OCI-M1 (cell line): ENCODE results near the gene YWHAG.
A peak's percentile ranks its signal among the peaks of the same experiment; 100 is the strongest.
"Not testable (repeated sequence)": the region's sequence is repeated elsewhere in the genome, so short reads cannot be mapped to it uniquely, and the experiment has no call there.

ENCODE experiments used
- DNase-seq: peaks from one replicate; lab custom pipeline; 2025; lab: John Stamatoyannopoulos, UW

YWHAG gene

DNA sequence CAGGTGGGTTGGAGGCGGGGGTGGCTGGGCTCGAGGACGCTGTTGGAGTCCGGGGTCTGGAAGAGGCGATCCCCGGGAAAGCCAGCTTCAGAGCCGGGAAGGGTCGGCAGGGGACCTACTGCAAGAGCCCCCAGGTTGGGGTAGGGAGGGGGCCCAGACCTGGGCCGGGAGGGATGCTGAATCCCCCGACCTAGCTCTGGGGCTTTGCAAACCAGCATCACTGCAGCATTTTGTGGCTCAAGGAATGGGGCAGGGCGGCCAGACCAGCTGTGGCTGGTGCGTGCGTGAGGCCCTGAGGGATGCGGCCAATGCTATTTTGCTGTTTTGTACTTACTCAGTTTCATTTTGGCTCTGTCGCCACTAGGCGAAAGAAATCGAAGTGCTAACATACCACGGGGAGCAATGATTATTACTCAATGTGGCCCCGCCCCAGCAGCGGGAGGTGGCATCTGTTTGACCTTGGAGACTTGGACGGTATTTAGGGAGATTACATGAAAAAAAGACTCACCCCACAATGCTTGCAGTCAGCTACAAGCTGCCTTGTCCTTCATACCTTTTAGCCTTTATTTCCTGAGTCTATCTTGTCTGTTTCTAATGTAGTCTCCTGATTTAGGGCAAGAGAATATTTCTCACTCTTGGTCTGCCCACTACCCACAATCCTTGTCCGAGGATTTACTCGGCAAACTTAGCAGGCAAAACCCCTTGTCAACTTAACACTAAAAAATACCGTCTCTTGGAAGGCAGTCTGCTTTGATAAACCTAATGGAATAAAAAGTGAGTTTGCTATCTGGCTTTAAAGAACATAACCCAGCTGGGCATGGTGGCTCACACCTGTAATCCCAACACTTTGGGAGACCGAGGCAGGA is 40.1 kb downstream of the YWHAG start:
- DNase-seq = peak; percentile 94

DNA sequence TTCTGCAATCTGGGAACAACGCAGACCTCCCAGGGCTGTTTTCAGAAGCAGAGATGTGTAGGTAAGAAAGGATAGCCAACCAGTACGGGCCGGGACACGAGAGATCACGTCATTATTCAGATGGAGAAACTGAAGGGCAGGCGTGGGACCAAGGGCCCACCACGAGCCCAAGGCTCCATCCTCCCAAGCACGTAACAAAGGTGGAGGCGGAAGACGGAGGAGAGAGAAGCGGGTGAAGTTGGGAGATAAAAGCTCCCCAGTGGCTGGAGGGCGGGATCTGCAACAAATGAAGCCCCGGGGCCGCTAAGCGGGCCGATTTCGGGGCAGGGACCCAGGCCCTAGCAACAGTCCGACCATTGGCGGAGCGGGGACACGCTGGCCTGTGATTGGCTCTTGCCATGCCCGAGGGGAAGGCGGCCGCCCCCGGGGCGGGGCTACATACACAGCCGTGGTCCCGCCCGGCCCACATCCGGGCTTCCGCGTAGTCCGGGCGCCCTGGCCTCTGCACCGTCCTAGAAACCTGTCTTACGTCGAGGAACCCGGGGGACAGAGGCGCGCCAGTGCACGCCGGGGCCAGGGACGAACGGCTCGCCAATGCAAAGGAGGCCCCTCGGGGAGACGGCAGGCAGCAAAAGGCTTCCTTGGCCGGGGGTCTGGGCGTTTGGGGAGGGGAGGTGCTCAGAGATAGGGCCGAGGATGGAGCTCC is 40.9 kb downstream of the YWHAG start:
- peak; percentile 99 for DNase-seq

DNA sequence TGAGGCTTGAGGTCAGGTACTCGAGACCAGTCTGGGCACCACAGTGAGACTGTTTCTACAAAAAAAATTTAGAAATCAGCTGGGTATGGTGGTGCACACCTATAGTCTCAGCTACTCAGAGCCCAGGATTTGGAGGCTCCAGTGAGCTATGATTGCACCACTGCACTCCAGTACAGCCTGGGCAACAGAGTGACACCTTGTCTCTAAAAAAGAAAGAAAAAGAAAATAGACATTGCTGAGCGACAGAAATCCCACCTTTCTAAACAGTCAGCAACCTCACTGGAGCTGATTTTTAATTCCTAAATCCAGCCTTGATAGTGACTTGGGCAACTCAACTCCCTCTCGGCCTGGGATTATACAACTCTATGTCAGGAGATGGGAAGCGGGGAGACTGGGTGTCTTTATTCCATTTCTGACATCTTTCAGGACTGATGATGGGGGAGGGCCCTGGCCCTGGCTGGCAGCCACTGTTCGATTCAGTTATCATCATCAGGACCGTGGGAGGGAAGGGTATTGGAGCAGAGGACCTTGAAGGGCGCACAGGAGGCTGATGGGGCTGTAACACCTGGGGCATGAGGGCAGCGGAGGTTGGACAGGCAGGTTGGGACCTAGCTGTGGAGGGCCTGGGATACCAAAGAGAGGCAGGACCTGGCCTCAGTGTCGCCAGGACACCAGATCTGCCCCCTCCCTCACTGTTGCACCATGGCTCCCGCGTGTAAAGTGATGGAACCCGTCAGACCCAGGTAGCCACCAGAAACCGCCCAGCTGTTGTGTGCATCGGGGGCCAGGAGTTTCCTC is 41.6 kb downstream of the YWHAG start:
- no peak for DNase-seq

DNA sequence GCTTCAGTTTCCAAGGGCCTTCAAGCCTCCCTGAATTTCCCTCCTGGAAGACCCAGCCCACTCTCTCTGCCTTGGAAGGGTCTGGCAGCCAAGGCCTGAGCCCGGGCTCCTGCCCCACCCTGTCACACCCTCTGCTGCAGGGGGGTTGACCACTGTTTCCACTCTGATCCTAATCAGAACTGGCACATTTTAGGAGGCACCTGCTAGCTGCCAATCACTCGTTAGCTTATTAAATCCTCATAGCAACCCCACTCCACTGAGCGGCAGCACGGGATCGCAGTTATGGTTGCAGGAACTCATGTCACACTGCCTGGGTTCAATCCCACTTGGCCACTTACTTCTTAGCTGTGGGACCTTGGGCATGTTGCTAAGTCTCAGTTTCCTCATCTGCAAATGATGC is 43.4 kb downstream of the YWHAG start:
- peak; percentile 53 for DNase-seq

DNA sequence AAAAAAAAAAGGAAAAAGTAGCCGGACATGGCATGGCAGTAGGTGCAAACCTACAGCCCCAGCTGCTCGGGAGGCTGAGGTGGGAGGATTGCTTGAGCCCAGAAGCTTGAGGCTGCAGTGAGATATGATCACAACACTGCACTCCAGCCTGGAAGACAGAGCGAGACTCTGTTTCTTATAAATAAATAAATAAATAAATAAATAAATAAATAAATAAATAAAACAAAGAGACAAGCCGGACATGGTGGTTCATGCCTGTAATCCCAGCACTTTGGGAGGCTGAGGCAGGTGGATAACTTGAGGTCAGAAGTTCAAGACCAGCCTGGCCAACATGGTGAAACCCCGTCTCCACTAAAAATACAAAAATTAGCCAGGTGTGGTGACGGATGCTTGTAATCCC is 44.1 kb downstream of the YWHAG start:
- not testable (repeated sequence) for DNase-seq

DNA sequence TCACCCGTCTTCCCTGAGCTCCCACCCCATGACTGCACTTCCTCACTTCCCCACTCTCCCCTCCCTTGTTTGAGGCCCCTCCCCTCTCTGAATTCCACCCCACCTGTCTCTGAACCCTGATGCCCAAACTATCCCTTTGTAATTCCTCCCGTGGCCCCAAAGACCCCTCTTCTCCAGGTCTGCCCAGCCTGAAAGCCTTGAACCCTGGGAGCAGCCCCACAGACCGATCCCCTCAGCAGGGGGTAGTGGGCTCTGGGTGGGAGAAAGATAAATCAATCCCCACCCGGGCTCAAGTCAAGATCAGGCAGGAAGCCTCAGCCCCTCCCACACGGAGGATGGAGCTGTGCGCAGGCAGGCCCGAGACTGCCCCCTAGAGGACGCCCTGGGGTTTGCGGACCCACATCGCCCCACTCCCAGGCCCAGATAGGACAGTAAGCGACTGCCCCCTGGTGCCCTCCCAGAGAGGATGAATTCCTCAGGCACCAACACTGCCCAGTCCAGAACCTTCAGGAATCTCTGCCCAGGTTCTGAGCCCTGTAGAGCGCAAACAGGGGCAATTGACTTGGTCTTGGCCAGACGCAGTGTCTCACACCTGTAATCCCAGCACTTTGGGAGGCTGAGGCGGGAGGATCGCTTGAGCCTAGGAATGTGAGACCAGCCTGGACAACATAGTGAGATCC is 44.6 kb downstream of the YWHAG start:
- peak; percentile 98 for DNase-seq

DNA sequence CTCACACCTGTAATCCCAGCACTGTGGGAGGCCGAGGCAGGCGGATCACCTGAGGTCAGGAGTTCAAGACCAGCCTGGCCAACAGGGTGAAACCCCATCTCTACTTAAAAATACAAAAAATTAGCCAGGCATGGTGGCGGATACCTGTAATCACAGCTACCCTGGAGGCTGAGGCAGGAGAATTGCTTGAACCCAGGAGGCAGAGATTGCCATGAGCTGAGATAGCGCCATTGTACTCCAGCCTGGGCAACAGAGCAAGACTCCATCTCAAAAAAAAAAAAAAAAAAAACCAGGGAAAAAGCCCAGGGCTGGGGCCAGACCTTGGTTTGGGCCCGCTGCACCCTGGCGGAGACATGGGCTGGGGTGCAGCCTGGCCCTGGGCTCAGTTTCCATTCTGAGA is 47.0 kb downstream of the YWHAG start:
- DNase-seq = not testable (repeated sequence)

DNA sequence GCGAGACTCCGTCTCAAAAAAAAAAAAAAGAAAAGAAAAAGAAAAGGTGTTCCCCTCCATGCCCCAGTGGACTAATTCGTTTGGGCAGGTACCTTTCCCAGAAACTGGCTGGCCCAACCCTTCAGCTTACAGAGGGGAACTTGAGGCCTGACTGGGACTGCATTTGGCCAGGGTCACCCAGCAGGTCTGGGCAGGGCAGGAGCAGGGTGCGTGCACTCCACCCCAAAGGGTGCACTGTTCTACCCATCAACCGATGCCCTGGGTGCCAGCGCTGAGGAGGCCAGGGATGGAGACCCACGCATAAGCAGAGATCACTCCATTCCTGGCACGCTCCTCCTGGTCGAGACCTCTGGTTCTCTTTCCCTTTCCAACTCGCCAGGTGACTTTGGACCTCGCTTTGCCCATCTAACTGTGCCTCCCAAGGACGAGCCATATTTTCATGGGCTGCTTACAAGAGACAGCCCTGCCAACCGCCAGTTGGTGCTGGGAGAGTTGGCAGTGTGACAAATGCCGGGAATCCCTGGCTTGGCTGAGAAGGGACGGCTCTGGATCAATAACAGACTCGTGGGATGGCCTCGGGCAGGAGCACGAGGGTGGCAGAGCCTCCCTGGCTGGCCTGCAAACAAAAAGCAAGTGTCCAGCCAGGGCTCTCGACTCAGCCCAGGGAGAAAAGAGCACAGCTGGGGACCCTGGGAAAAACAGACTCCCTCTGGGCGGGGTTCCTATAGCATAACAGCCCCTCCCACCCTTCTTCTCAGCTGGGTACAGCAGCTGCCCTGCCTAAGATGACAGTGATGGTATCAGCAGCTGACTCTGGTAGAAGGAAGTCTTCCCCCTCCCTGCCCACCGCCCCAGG is 48.5 kb downstream of the YWHAG start:
- DNase-seq = peak; percentile 34

DNA sequence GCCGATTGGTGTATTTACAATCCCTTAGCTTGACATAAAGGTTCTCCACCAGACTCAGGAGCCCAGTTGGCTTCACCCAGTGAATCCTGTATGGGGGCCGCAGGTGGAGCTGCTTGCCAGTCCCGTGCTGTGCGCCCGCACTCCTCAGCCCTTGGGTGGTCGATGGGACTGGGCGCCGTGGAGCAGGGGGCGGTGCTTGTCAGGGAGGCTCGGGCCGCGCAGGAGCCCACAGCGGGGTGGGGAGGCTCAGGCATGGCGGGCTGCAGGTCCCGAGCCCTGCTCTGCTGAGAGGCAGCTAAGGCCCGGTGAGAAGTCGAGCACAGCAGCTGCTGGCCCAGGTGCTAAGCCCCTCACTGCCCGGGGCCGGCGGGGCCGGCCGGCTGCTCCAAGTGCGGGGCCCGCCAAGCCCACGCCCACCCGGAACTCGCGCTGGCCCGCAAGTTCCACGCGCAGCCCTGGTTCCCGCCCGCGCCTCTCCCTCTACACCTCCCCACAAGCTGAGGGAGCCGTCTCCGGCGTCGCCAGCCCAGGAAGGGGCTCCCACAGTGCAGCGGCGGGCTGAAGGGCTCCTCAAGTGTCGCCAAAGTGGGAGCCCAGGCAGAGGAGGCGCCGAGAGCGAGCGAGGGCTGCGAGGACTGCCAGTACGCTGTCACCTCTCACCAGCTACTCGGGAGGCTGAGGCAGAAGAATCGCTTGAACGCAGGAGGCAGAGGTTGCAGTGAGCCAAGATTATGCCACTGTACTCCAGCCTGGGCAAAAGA is 49.3 kb downstream of the YWHAG start:
- DNase-seq = not testable (repeated sequence)

DNA sequence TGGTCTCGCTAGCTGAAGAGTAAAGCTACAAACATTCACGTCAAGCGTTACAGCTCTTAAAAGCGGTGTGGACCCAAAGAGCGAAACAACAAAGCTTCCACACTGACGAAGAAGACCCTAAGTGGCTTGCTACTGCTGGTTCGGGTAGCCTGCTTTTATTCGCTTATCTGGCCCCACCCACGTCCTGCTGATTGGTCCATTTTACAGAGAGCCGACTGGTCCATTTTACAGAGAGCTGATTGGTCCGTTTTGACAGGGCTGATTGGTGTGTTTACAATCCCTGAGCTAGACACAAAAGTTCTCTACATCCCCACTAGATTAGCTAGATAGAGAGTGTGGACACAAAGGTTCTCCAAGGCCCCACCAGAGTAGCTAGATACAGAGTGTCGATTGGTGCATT is 49.9 kb downstream of the YWHAG start:
- not testable (repeated sequence) for DNase-seq

DNA sequence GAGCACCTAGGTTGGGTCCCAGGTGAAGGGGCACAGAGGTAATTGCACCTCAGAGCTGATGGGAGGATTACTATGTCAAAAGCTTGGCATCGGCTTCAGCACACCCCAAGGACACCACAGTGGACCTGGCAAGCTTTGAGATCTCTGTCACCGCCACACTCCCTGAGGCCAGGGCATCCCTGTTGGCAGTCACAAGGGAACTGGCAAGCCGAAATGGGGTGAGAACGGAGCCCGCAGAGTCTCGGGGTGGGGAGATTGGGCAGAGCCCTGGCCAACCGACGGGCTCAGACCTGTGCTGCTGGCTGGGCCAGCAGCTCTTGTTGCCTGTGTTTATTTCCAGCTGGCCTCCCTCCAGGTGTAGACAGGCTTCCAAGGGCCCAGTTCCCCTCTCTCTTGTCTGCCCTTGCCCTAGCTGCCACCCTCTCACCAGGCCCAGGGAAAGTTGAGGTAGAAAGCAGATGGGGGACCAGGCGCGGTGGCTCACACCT is 53.9 kb downstream of the YWHAG start:
- no peak for DNase-seq

DNA sequence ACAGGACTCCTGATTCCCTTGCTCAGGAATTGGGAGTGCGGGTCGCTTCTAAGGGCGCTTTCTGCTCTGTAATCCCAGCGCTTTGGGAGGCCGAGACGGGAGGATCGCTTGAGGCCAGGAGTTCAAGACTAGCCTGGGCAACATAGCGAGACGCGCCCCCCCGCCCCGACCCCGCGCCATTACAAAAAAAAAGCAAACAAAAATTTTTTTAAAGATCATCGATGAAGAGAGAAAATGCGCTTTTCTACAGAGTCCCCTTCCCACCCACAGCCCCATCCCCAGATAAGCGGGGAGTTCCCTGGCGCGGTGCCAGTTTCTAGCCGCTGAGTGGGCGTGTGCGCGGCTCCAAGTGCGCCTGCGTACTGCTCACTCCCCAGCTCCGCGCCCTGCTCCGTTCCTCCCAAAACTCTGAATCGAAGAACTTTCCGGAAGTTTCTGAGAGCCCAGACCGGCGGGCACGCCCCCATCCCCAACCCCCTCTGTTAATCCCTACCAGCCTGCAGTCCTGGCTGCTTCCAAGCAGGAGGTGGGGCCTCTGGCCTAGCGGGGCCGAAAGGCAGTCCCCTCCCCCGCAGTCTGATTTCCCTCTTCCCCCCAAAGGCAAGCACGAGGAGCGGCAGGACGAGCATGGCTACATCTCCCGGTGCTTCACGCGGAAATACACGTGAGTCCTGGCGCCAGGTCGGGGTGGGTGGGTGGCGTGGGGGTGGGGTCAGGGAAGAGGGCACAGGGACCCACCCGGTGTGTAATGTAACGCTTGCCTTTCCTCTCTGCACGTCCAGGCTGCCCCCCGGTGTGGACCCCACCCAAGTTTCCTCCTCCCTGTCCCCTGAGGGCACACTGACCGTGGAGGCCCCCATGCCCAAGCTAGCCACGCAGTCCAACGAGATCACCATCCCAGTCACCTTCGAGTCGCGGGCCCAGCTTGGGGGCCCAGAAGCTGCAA is 55.3 kb downstream of the YWHAG start:
- peak; percentile 98 for DNase-seq

DNA sequence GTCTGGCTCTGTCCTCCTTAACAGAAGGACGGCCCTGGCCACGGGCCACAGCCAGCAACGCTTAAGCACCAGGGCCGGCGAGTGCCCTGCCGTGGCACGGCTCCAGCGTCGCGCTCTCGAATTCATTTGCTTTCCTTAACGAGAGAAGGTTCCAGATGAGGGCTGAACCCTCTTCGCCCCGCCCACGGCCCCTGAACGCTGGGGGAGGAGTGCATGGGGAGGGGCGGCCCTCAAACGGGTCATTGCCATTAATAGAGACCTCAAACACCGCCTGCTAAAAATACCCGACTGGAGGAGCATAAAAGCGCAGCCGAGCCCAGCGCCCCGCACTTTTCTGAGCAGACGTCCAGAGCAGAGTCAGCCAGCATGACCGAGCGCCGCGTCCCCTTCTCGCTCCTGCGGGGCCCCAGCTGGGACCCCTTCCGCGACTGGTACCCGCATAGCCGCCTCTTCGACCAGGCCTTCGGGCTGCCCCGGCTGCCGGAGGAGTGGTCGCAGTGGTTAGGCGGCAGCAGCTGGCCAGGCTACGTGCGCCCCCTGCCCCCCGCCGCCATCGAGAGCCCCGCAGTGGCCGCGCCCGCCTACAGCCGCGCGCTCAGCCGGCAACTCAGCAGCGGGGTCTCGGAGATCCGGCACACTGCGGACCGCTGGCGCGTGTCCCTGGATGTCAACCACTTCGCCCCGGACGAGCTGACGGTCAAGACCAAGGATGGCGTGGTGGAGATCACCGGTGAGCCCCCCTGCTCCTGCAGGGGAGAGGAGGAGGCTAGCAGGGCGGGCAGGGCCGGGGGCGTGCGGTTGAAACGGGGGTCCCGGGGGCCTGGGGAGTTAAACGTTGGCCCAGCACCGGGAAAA is 56.2 kb downstream of the YWHAG start, which contains the start of gene HSPB1:
Gene HSPB1 (plus strand): TSS at position 327 of the 855 bp plus-strand sequence. CDS start 40 bp downstream, at position 367.
- DNase-seq = peak; percentile 83

DNA sequence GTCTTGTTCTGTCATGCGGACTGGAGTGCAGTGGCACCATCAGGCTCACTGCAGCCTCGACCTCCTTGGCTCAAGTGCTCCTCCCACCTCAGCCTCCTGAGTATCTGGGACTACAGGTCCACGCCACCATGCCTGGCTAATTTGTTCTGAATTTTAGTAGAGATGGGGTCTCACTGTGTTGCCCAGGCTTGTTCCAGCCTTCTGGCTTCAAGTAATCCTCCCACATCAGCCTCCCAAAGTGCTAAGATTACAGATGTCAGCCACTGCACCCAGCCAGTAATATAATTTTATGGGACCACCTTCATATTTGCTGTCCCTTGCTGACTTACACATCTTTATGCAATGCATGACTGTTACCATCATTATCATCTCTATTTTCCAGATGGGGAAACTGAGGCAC is 57.8 kb downstream of the YWHAG start:
- no peak for DNase-seq

DNA sequence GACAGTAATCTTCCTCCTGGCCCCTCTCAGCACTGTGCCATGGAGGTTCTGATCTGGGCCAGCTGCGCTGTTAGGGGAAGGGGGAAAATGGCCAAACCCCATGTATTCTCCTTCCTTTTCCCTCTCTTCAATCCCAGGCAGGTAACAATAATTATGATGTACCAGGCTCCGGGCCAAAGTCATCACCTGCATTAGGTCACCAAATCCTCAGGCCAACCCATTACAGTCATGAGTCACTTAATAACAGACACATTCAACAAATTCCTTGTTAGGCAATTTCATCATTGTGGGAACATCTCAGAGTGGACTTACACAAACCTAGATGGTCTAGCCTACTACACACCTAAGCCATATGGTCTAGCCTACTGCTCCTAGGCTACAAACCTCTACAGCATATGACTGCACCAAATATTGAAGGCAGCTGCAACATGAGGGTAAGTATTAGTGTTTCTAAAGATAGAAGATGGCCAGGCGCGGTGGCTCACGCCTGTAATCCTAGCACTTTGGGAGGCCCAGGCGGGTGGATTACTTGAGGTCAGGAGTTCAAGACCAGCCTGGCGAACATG is 58.5 kb downstream of the YWHAG start:
- no peak for DNase-seq

DNA sequence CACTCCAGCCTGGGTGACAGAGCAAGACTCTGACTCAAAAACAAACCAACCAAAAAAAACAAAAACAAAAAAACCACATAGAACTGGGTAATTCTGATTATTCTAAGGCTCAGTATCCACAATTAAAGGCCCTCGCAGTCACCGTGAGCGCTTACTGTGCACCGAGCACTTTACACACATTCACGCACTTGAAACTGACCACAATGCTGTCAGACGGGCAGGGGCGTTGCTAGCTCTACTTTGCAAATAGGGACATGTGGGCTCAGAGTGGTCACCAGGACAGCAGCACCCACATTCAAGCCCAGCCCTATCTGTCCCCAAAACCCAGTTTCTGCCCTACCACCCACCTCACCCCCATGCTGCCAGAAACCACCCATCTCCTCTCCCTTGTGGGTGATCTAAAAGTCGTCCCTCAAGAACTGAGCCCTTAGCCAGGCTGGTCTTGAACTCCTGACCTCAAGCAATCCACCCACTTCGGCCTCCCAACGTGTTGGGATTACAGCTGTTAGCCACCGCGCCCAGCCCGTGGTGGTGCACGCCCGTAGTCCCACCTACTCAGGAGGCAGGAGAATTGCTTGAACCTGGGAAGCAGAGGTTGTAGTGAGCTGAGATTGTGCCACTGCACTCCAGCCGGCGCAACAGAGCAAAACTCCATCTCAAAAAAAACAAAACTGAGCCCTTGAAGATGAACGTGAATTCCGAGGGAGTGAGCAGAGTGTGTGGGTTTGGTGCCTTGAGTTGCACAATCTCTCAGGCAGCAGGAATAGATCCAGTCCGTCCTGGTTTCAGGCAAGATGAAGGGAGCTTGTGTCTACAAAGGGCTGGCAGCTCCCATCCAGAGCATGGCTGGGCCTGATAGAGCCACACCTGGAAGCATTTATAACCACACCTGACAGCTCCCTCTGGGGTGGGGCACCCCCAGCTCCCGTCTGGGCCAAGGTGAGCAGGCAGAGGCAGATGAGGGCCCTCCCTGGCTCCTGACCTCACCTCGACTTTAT is 61.7 kb downstream of the YWHAG start:
- no peak for DNase-seq
